Skeletal muscle tissue (tissue), 4 donors: ENCODE data around the gene ICA1L. TPM values are rescaled to one million over a fixed set of nuclear protein-coding genes. Genes with fewer than 3 reads are reported as not detected.

Experiments
- H3K27ac ChIP-seq: one replicate; pipeline ENCODE4 v1.7.0; 2013; ENCODE audit warnings: mild to moderate bottlenecking, low read depth, low read length, inconsistent platforms
- H3K27me3 ChIP-seq, 3 donors: one replicate each; pipeline ENCODE4 v1.7.0; 2013; ENCODE audit warnings: low read length in 3 of 3; ENCODE audit not compliant: control insufficient read depth in 3 of 3, insufficient read depth in 3 of 3
- H3K36me3 ChIP-seq, 3 donors: one replicate each; pipeline ENCODE4 v1.7.0; 2013; ENCODE audit warnings: low read length in 3 of 3; ENCODE audit not compliant: control insufficient read depth in 3 of 3, insufficient read depth in 3 of 3
- H3K4me1 ChIP-seq, 3 donors: one replicate each; pipeline ENCODE4 v1.7.0; 2013; ENCODE audit warnings: low read length in 3 of 3, mild to moderate bottlenecking in 3 of 3; ENCODE audit not compliant: control insufficient read depth in 3 of 3, insufficient read depth in 3 of 3
- H3K4me3 ChIP-seq, 3 donors: one replicate each; pipeline ENCODE4 v1.7.0; 2013; ENCODE audit warnings: low read length in 3 of 3
- H3K9ac ChIP-seq, 3 donors: one replicate each; pipeline ENCODE4 v1.7.0; 2013; ENCODE audit warnings: low read length in 3 of 3, mild to moderate bottlenecking in 3 of 3, moderate library complexity in 2 of 3, low read depth in 1 of 3
- H3K9me3 ChIP-seq, 3 donors: one replicate each; pipeline ENCODE4 v1.7.0; 2013; ENCODE audit warnings: low read length in 3 of 3; ENCODE audit not compliant: control insufficient read depth in 3 of 3
- total RNA-seq: library from RNA; depleted of rRNA; stranded (reverse); fragments of >200 nt; gene quantifications from one replicate; pipeline ENCODE4 v1.2.3, GENCODE V29; 2014
- donor health status: Osteomylitis.

ICA1L gene
- total RNA-seq, 1 donor from 2014 or later, result 9.9 TPM

- no peak overlapping the region for H3K27ac ChIP-seq
- H3K27me3 ChIP-seq, result no peaks in the 10 kb centered on the region
- no peaks in the 10 kb centered on the region for H3K9me3 ChIP-seq
- no peak overlapping the region for H3K9ac ChIP-seq
- H3K4me1 ChIP-seq, result no peaks in the 10 kb centered on the region
- no peak overlapping the region for H3K4me3 ChIP-seq
- H3K36me3 ChIP-seq, result peaks cover 7 to 10% (median 7%) of the 10 kb centered on the region in 3 donors
Measured at GRCh38 chr2:202765436-202765835, 106.1 kb downstream of the ICA1L start.

DNA sequence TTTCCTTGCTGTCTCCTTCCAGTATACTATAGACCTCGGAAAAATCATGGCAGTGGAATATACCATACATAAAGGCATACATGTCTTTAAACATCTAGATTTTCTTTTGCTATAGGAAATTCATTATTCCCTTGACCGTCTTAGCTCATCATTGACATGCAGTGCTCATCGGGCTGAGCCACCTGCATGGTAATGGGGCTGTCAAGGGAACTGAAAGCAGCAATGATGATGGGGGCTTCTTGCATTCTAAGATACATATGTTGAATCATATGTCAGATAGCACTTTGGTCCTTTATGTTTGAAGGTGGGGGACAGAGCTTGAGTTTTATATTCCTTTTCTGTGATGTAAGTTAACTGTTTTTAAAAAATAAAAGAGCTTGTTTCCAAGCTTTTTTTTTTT lies 106.6 kb downstream of the ICA1L start:
- Histone ChIP-seq H3K27me3 (no peaks in the 10 kb centered on the region), H3K36me3 (peaks cover 7 to 13% (median 10%) of the 10 kb centered on the region in 3 donors), H3K4me1 (no peaks in the 10 kb centered on the region), H3K9ac (no peak overlapping the region), H3K4me3 (no peak overlapping the region), H3K27ac (no peak overlapping the region), H3K9me3 (no peaks in the 10 kb centered on the region)

DNA sequence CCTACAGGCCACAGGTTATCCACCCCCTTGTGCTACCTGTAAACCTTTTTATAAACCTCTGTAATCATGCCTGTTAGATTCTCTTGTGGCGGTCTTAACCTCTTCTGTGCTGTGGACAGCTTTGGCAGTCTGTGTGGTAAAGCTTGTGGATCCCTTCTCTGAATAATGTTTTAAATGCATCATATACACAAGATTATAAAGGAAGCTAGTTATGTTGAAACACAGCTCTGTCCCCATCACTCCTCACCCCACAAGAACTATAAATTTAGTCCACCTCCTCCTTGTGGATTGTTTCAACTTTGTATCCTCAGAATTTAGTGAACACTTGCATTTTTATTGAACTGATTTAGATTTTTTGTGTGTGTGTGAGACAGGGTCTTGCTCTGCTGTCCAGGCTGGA lies 107.7 kb downstream of the ICA1L start:
- Histone ChIP-seq H3K36me3 (peaks cover 7 to 16% (median 10%) of the 10 kb centered on the region in 3 donors), H3K27ac (no peak overlapping the region), H3K4me1 (no peaks in the 10 kb centered on the region), H3K9ac (no peak overlapping the region), H3K27me3 (no peaks in the 10 kb centered on the region), H3K9me3 (no peaks in the 10 kb centered on the region), H3K4me3 (no peak overlapping the region)

GRCh38 chr2:202762556-202762955 lies 109.0 kb downstream of the ICA1L start:
- H3K36me3 ChIP-seq, result peaks cover 9 to 16% (median 14%) of the 10 kb centered on the region in 3 donors
- no peaks in the 10 kb centered on the region for H3K27me3 ChIP-seq
- no peaks in the 10 kb centered on the region for H3K9me3 ChIP-seq
- H3K27ac ChIP-seq, result no peak overlapping the region
- no peak overlapping the region for H3K4me3 ChIP-seq
- no peak overlapping the region for H3K9ac ChIP-seq
- no peaks in the 10 kb centered on the region for H3K4me1 ChIP-seq

GRCh38 chr2:202760848-202761247 lies 110.7 kb downstream of the ICA1L start:
- H3K27ac ChIP-seq, result no peak overlapping the region
- H3K4me3 ChIP-seq, result no peak overlapping the region
- no peaks in the 10 kb centered on the region for H3K4me1 ChIP-seq
- H3K9ac ChIP-seq, result no peak overlapping the region
- no peaks in the 10 kb centered on the region for H3K27me3 ChIP-seq
- H3K36me3 ChIP-seq, result peaks cover 13 to 21% (median 19%) of the 10 kb centered on the region in 3 donors
- no peaks in the 10 kb centered on the region for H3K9me3 ChIP-seq

GRCh38 chr2:202758604-202759003 lies 113.0 kb downstream of the ICA1L start:
- Histone ChIP-seq H3K9ac (no peak overlapping the region), H3K27me3 (no peaks in the 10 kb centered on the region), H3K27ac (no peak overlapping the region), H3K4me3 (no peak overlapping the region), H3K4me1 (no peaks in the 10 kb centered on the region), H3K9me3 (no peaks in the 10 kb centered on the region), H3K36me3 (peaks cover 7 to 13% (median 11%) of the 10 kb centered on the region in 3 donors)

- no peaks in the 10 kb centered on the region for H3K9me3 ChIP-seq
- no peaks in the 10 kb centered on the region for H3K27me3 ChIP-seq
- H3K27ac ChIP-seq, result no peak overlapping the region
- H3K4me1 ChIP-seq, result no peaks in the 10 kb centered on the region
- peaks cover 7 to 13% (median 11%) of the 10 kb centered on the region in 3 donors for H3K36me3 ChIP-seq
- H3K9ac ChIP-seq, result no peak overlapping the region
- H3K4me3 ChIP-seq, result no peak overlapping the region
Measured at GRCh38 chr2:202758128-202758527, 113.4 kb downstream of the ICA1L start.

DNA sequence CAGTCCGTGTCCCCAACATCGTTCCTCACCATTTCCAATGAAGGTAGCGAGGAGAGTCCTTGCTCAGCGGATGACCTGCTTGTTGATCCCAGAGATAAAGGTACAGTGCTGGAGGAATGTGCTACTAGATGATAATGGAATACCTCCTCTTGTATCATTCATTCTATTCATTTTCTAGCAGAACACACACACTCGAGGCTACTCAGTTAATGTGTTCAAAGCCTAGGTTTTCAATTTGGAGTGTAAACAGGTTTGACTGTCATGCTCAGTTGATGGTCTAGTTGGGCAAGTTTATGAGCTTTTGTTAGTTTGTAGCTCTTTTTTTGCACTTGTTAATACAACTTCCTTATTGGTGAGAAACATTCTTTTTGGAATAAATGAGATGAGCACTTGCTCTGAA lies 114.2 kb downstream of the ICA1L start:
- Histone ChIP-seq H3K9ac (no peak overlapping the region), H3K27ac (no peak overlapping the region), H3K27me3 (no peaks in the 10 kb centered on the region), H3K36me3 (peaks cover 7 to 13% (median 11%) of the 10 kb centered on the region in 3 donors), H3K4me1 (no peaks in the 10 kb centered on the region), H3K4me3 (no peak overlapping the region), H3K9me3 (no peaks in the 10 kb centered on the region)

DNA sequence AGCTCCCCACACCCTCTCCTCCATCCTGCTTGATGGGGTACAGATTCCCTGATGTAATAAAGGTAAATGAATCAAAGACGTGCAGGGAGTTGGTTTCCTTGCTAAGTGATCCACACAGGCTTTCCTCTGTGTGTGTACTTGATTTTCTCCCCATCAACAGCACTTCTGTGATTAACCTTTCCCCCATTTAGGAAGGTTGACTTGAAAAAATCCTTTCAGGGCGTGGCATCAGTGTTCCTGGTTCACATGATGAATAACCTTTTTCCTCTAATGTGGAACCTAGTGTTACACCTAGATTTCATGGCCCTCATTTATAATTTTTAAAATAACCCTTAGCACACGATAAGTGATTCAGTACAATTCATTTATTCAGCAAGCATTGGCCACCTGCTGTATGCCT lies 115.0 kb downstream of the ICA1L start:
- no peaks in the 10 kb centered on the region for H3K4me1 ChIP-seq
- no peaks in the 10 kb centered on the region for H3K9me3 ChIP-seq
- H3K27ac ChIP-seq, result no peak overlapping the region
- peaks cover 7 to 13% (median 11%) of the 10 kb centered on the region in 3 donors for H3K36me3 ChIP-seq
- no peak overlapping the region for H3K4me3 ChIP-seq
- no peaks in the 10 kb centered on the region for H3K27me3 ChIP-seq
- no peak overlapping the region for H3K9ac ChIP-seq

GRCh38 chr2:202754936-202755335 lies 116.6 kb downstream of the ICA1L start:
- no peaks in the 10 kb centered on the region for H3K9me3 ChIP-seq
- H3K4me1 ChIP-seq, result no peaks in the 10 kb centered on the region
- H3K9ac ChIP-seq, result no peak overlapping the region
- H3K36me3 ChIP-seq, result peaks cover 7 to 9% (median 8%) of the 10 kb centered on the region in 3 donors
- H3K27ac ChIP-seq, result no peak overlapping the region
- H3K4me3 ChIP-seq, result no peak overlapping the region
- no peaks in the 10 kb centered on the region for H3K27me3 ChIP-seq

GRCh38 chr2:202752071-202752470 lies 119.5 kb downstream of the ICA1L start:
- H3K36me3 ChIP-seq, result peaks cover under 1 to 1% (median under 1%) of the 10 kb centered on the region in 3 donors
- H3K4me3 ChIP-seq, result no peak overlapping the region
- H3K9me3 ChIP-seq, result no peaks in the 10 kb centered on the region
- no peak overlapping the region for H3K9ac ChIP-seq
- H3K27me3 ChIP-seq, result no peaks in the 10 kb centered on the region
- no peak overlapping the region for H3K27ac ChIP-seq
- H3K4me1 ChIP-seq, result no peaks in the 10 kb centered on the region
